GM23338 (cell line): ENCODE data around the gene SULT2B1. TPM values are rescaled to one million over a fixed set of nuclear protein-coding genes. Genes with fewer than 3 reads are reported as not detected.

Experiments
- ATAC-seq: fragments of 200-7000 bp; cut with Tn5 transposase; 3 replicates; pipeline ENCODE4 v1.9.1; 2020
- DNase-seq: peaks from one replicate; pipeline ENCODE4 v3.0.0-alpha.2; 2015; ENCODE audit warnings: low spot score
- H2AFZ ChIP-seq: fragments of 200-600 bp; sonication (generic); 2 replicates; pipeline ENCODE4 v1.8.0; 2016; ENCODE audit warnings: antibody characterized with exemption, mild to moderate bottlenecking, moderate library complexity
- H3F3A ChIP-seq: fragments of 200-600 bp; sonication (generic); replicated peaks from 2 replicates; pipeline ENCODE4 v1.8.0; 2017; ENCODE audit warnings: antibody characterized with exemption, mixed run types, low read depth
- H3K27ac ChIP-seq: fragments of 200-600 bp; sonication (generic); 2 replicates; pipeline ENCODE4 v1.6.1; 2016; ENCODE audit warnings: low read depth
- H3K27me3 ChIP-seq: fragments of 200-600 bp; sonication (generic); 2 replicates; pipeline ENCODE4 v1.8.0; 2016; ENCODE audit warnings: mild to moderate bottlenecking, mixed run types, moderate library complexity; ENCODE audit not compliant: insufficient read depth
- H3K36me3 ChIP-seq: fragments of 200-600 bp; sonication (generic); 2 replicates; pipeline ENCODE4 v1.8.0; 2016; ENCODE audit warnings: mild to moderate bottlenecking; ENCODE audit not compliant: insufficient read depth
- H3K4me1 ChIP-seq: fragments of 200-600 bp; sonication (generic); 2 replicates; pipeline ENCODE4 v1.8.0; 2016; ENCODE audit warnings: mild to moderate bottlenecking, moderate library complexity; ENCODE audit not compliant: insufficient read depth
- H3K4me2 ChIP-seq: fragments of 200-600 bp; sonication (generic); 2 replicates; pipeline ENCODE4 v1.7.1; 2017; ENCODE audit warnings: mixed run types
- H3K4me3 ChIP-seq: fragments of 200-600 bp; sonication (generic); 2 replicates; pipeline ENCODE4 v1.6.1; 2016; ENCODE audit warnings: mixed run types
- H3K79me2 ChIP-seq: fragments of 200-600 bp; sonication (generic); replicated peaks from 2 replicates; pipeline ENCODE4 v1.8.0; 2017; ENCODE audit warnings: mild to moderate bottlenecking; ENCODE audit not compliant: insufficient read depth
- H3K9me2 ChIP-seq: fragments of 200-600 bp; sonication (generic); 2 replicates; pipeline ENCODE4 v1.8.0; 2017; ENCODE audit not compliant: insufficient read depth
- H4K20me1 ChIP-seq: fragments of 200-600 bp; sonication (generic); replicated peaks from 2 replicates; pipeline ENCODE4 v1.8.0; 2017; ENCODE audit warnings: mild to moderate bottlenecking; ENCODE audit not compliant: insufficient read depth
- H3K27ac Mint-ChIP-seq: 2 replicates; pipeline ENCODE4 v1.8.0; 2020; ENCODE audit warnings: inconsistent platforms, mild to moderate bottlenecking, moderate library complexity, mixed read lengths
- H3K27me3 Mint-ChIP-seq: 3 replicates; pipeline ENCODE4 v1.8.0; 2022; ENCODE audit warnings: low read depth, mild to moderate bottlenecking, moderate library complexity, mixed read lengths, inconsistent platforms; ENCODE audit not compliant: insufficient read depth, poor library complexity
- H3K36me3 Mint-ChIP-seq: 3 replicates; pipeline ENCODE4 v1.8.0; 2021; ENCODE audit warnings: low read depth, mild to moderate bottlenecking, inconsistent platforms, moderate library complexity, mixed read lengths
- H3K4me1 Mint-ChIP-seq: 3 replicates; pipeline ENCODE4 v1.8.0; 2020; ENCODE audit warnings: mild to moderate bottlenecking, inconsistent platforms, mixed read lengths
- H3K4me3 Mint-ChIP-seq: 3 replicates; pipeline ENCODE4 v1.8.0; 2021; ENCODE audit warnings: moderate library complexity, mild to moderate bottlenecking, inconsistent platforms, mixed read lengths
- H3K9me3 Mint-ChIP-seq: 3 replicates; pipeline ENCODE4 v1.8.0; 2020; ENCODE audit warnings: moderate library complexity, mild to moderate bottlenecking, inconsistent platforms, mixed read lengths
- CREB1 ChIP-seq: fragments of 250-450 bp; sonication (Bioruptor Pico); IDR thresholded peaks from 2 replicates; pipeline ENCODE4 v1.5.0; 2020; ENCODE audit warnings: low read depth, mild to moderate bottlenecking, moderate library complexity
- ETS1 ChIP-seq: IDR thresholded peaks from 2 replicates; pipeline ENCODE4 v1.6.1; 2016; ENCODE audit warnings: antibody characterized with exemption
- JUNB ChIP-seq: IDR thresholded peaks from one replicate; pipeline ENCODE4 v1.6.1; 2016; ENCODE audit warnings: antibody characterized with exemption; ENCODE audit not compliant: unreplicated experiment
- NANOG ChIP-seq: IDR thresholded peaks from 2 replicates; pipeline ENCODE4 v1.6.1; 2016; ENCODE audit warnings: antibody characterized with exemption, borderline replicate concordance
- POLR2AphosphoS5 ChIP-seq: IDR thresholded peaks from 2 replicates; pipeline ENCODE4 v1.6.1; 2016; ENCODE audit warnings: antibody characterized with exemption, low read depth
- STAT1 ChIP-seq: IDR thresholded peaks from one replicate; pipeline ENCODE4 v1.6.1; 2016; ENCODE audit warnings: antibody characterized with exemption; ENCODE audit not compliant: unreplicated experiment
- ZNF114 ChIP-seq: fragments of 250-450 bp; sonication (Bioruptor Pico); IDR thresholded peaks from 2 replicates; pipeline ENCODE4 v1.5.0; 2020; ENCODE audit warnings: mild to moderate bottlenecking, moderate library complexity
- ZNF462 ChIP-seq: fragments of 250-450 bp; sonication (Bioruptor Pico); IDR thresholded peaks from 2 replicates; pipeline ENCODE4 v1.5.0; 2020; ENCODE audit warnings: mild to moderate bottlenecking, moderate library complexity
- polyA plus RNA-seq: library from polyadenylated mRNA; unstranded; fragments of >200 nt; fragmentation: Nextera tagmentation; extraction: Ambion mirVana; gene quantifications from 2 replicates; pipeline ENCODE4 v1.2.1, GENCODE V29; 2016
- total RNA-seq: library from RNA; depleted of rRNA; stranded (reverse); fragments of >200 nt; shearing (Covaris generic); gene quantifications from 2 replicates; pipeline ENCODE4 v1.2.3, GENCODE V29; 2014
- TF ChIP-seq, protein P1 (sequence below), 2 experiments: fragments of 200-600 bp in 1 of 2; sonication (generic) in 1 of 2; conservative IDR thresholded peaks; 2 replicates each; pipeline versions ENCODE4 v1.5.1 to v1.6.1; 2016 to 2017; ENCODE audit warnings: antibody characterized with exemption in 2 of 2, low read depth in 2 of 2, mild to moderate bottlenecking in 2 of 2, moderate library complexity in 1 of 2

The SULT2B1 gene
- total and polyA plus RNA-seq, 2 experiments from 2014 or later, result 1.3 to 2.5 TPM

- no peaks in the 10 kb centered on the region for H3K27me3 ChIP-seq
- Mint-ChIP-seq H3K27ac (no peak overlapping the region), H3K4me1 (peaks cover 6% of the 10 kb centered on the region; the same call in 2 of the 3 replicates), H3K27me3 (peaks cover 9% of the 10 kb centered on the region), H3K36me3 (no peaks in the 10 kb centered on the region; the same call in 2 of the 3 replicates), H3K4me3 (no peak overlapping the region), H3K9me3 (no peaks in the 10 kb centered on the region)
- ATAC-seq (peak; percentile 34), DNase-seq (no peak)
- no peak overlapping the region for H2AFZ ChIP-seq
- H3K9me2 ChIP-seq, result no peaks in the 10 kb centered on the region
- H3K4me1 ChIP-seq, result no peaks in the 10 kb centered on the region
- H3F3A ChIP-seq, result no peaks in the 10 kb centered on the region
- H3K27ac ChIP-seq, result no peak overlapping the region
- TF ChIP-seq ETS1 (no peak), ZNF114 (CRISPR knock-in tag) (no peak), STAT1 (no peak), JUNB (no peak), POLR2AphosphoS5 (no peak), ZNF462 (CRISPR knock-in tag) (no peak), NANOG (no peak), CREB1 (CRISPR knock-in tag) (no peak)
- TF ChIP-seq, protein P1, sequence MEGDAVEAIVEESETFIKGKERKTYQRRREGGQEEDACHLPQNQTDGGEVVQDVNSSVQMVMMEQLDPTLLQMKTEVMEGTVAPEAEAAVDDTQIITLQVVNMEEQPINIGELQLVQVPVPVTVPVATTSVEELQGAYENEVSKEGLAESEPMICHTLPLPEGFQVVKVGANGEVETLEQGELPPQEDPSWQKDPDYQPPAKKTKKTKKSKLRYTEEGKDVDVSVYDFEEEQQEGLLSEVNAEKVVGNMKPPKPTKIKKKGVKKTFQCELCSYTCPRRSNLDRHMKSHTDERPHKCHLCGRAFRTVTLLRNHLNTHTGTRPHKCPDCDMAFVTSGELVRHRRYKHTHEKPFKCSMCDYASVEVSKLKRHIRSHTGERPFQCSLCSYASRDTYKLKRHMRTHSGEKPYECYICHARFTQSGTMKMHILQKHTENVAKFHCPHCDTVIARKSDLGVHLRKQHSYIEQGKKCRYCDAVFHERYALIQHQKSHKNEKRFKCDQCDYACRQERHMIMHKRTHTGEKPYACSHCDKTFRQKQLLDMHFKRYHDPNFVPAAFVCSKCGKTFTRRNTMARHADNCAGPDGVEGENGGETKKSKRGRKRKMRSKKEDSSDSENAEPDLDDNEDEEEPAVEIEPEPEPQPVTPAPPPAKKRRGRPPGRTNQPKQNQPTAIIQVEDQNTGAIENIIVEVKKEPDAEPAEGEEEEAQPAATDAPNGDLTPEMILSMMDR (conservative IDR thresholded peaks at IDR 0.05; ENCODE audit: low read depth in 2 of 2), result no peak
- no peak overlapping the region for H3K4me2 ChIP-seq
- H3K4me3 ChIP-seq, result no peak overlapping the region
- H3K36me3 ChIP-seq, result no peaks in the 10 kb centered on the region
- H3K79me2 ChIP-seq, result no peaks in the 10 kb centered on the region
- no peaks in the 10 kb centered on the region for H4K20me1 ChIP-seq
Measured at GRCh38 chr19:48598996-48599700, 47.2 kb downstream of the SULT2B1 start.
